Measurements from ENCODE around the gene COL25A1.
"Not testable (repeated sequence)": the region's sequence is repeated elsewhere in the genome, so short reads cannot be mapped to it uniquely, and the experiment has no call there.

COL25A1 gene

DNA sequence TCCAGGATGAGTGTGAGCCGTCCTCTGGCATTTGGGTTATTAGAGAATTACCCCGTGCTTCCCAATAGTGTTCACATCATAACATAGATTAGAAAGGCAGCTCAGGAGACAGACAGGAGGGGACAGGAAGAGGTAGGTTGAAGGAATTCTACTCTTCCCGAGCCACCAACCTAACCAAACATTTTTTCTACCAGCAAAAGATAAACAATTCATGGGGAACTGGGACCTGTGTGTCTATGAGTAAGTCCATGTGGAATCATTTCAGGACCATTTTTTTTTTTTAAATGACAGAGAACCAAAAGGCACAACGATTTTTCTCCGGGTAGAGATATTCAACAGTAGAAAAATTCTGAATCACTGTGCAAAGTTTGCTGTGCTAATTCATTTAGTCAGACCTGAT lies 365.4 kb downstream of the COL25A1 start:
- TF ChIP-seq, protein P1, sequence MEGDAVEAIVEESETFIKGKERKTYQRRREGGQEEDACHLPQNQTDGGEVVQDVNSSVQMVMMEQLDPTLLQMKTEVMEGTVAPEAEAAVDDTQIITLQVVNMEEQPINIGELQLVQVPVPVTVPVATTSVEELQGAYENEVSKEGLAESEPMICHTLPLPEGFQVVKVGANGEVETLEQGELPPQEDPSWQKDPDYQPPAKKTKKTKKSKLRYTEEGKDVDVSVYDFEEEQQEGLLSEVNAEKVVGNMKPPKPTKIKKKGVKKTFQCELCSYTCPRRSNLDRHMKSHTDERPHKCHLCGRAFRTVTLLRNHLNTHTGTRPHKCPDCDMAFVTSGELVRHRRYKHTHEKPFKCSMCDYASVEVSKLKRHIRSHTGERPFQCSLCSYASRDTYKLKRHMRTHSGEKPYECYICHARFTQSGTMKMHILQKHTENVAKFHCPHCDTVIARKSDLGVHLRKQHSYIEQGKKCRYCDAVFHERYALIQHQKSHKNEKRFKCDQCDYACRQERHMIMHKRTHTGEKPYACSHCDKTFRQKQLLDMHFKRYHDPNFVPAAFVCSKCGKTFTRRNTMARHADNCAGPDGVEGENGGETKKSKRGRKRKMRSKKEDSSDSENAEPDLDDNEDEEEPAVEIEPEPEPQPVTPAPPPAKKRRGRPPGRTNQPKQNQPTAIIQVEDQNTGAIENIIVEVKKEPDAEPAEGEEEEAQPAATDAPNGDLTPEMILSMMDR (IDR thresholded peaks at IDR 0.05; ENCODE audit: extremely low read depth, insufficient read depth, missing control alignments): no peak
- DNase-seq (ENCODE audit: low spot score): no peak
- in situ Hi-C loops (cut with MboI; ENCODE audit: low pct_unique_long_range_greater_than_20kb, low sequenced_read_pairs, unreplicated experiment): no loop called here

DNA sequence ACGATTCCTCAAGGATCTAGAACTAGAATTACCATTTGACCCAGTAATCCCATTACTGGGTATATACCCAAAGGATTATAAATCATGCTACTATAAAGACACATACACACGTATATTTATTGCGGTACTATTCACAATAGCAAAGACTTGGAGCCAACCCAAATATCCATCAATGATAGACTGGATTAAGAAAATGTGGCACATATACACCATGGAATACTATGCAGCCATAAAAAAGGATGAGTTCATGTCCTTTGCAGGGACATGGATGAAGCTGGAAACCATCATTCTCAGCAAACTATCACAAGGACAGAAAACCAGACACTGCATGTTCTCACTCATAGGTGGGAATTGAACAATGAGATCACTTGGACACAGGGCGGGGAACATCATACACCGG lies 368.5 kb downstream of the COL25A1 start:
- in situ Hi-C loops (cut with MboI; ENCODE audit: low pct_unique_long_range_greater_than_20kb, low sequenced_read_pairs, unreplicated experiment); DNase-seq (ENCODE audit: low spot score): not testable (repeated sequence)

DNA sequence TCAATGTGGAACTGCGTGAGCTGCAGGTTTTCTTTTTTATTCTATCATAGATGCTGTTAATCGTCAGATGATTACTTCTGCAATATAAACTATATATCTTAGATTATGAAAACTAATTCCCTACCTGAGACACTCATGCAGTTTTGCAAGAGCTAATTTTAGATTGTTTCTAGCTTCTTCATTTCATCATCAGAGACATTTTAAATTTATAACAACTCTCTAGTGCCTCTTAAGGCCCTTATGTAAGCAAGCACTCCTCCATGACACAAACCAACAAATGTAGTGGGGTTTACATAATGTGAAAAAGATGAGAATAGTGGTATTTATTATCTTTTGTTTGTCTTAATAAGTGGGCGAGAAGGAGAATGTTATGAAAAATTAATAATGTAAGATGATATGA lies 369.4 kb downstream of the COL25A1 start:
- in situ Hi-C loops (cut with MboI; ENCODE audit: low pct_unique_long_range_greater_than_20kb, low sequenced_read_pairs, unreplicated experiment): no loop called here
- TF ChIP-seq, protein P1 (IDR thresholded peaks at IDR 0.05; ENCODE audit: extremely low read depth, insufficient read depth, missing control alignments): no peak
- DNase-seq (ENCODE audit: low spot score): no peak

DNA sequence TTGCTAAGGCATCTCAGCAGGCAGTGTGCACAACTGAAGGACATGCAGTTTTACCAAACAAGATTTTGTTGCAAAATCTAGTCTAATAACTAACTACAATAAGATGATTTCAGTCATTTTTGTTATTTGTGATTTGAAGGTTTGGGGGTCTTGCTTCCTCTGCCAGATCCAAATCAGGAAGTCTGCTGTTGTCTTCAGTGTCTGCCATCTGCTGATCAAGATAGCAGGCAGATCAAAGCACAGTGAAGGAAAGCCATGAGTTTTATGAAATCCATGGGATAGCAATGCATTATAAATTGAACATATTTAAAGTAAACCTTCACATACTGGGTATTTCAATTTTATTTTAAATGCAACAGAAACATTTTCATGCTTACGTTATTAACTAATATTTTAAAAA lies 370.5 kb downstream of the COL25A1 start:
- in situ Hi-C loops (cut with MboI; ENCODE audit: low pct_unique_long_range_greater_than_20kb, low sequenced_read_pairs, unreplicated experiment): no loop called here
- DNase-seq (ENCODE audit: low spot score): no peak
- TF ChIP-seq, protein P1 (IDR thresholded peaks at IDR 0.05; ENCODE audit: extremely low read depth, insufficient read depth, missing control alignments): no peak

DNA sequence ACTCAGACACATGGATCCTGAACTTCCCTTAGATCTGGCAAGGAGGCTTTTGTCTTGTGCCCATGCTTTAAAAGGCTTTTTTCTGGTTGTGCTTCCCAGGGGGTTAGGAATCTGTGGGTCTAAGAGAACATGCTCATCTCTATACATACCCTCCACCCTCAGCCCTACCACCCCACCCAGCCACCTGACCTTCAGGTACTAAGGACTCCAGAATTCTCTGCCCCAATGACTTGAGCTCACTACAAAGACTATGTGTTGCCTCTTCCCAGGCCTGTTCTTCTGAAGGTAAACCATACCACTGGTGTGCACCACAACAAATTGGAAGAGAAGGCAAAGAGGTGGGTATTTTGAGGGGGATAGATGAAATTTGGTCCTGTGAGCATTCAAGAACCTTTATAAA lies 372.3 kb downstream of the COL25A1 start:
- in situ Hi-C loops (cut with MboI; ENCODE audit: low pct_unique_long_range_greater_than_20kb, low sequenced_read_pairs, unreplicated experiment): no loop called here
- no peak for DNase-seq (ENCODE audit: low spot score)
- TF ChIP-seq, protein P1 (IDR thresholded peaks at IDR 0.05; ENCODE audit: extremely low read depth, insufficient read depth, missing control alignments): no peak

DNA sequence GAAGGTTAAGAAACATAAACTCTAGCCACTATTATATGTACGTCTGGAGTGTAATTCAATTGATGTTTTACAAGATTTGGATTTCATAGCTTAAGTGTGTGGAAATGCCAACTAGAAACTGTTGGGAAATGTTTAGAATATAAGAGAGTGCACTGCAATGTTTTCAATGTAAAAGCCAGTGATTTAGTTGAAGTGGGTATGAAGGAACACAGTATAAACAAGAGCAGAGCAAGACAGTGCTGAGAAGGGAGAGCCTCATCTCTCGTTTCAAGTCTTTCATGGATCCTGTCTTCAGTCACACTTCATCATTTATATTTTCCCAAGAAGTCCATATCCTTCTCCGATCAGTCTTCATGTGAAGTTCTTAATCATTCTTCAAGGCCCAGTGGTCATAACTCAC lies 375.7 kb downstream of the COL25A1 start:
- TF ChIP-seq, protein P1 (IDR thresholded peaks at IDR 0.05; ENCODE audit: extremely low read depth, insufficient read depth, missing control alignments): no peak
- DNase-seq (ENCODE audit: low spot score): no peak
- in situ Hi-C loops (cut with MboI; ENCODE audit: low pct_unique_long_range_greater_than_20kb, low sequenced_read_pairs, unreplicated experiment): no loop called here

DNA sequence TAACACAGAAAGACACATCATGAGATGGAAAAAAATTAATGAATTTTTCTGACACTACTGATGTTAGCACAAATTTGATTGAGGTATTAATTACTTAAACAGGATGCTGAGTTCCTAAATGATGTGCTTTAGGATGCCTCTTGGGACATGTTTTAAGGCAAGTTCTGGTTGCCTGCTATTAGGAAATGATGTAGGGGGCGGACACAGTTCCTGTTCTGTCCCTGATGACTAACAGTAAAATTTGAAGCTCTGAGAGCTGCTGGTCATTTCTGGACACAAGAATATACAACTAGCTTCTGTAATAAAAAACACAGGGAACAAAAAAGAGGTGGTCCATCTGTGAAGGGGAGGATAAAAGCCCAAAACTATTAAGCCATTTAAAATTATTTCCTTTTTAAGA lies 376.4 kb downstream of the COL25A1 start:
- DNase-seq (ENCODE audit: low spot score): no peak
- in situ Hi-C loops (cut with MboI; ENCODE audit: low pct_unique_long_range_greater_than_20kb, low sequenced_read_pairs, unreplicated experiment): no loop called here
- TF ChIP-seq, protein P1 (IDR thresholded peaks at IDR 0.05; ENCODE audit: extremely low read depth, insufficient read depth, missing control alignments): no peak

Data from GM13977 (cell line).